NB4 (cell line): Measurements from ENCODE around the gene SAMD4A.
"Not testable (repeated sequence)": the region's sequence is repeated elsewhere in the genome, so short reads cannot be mapped to it uniquely, and the experiment has no call there.

ENCODE experiments used
- DNase-seq: peaks from one replicate; pipeline ENCODE4 v3.0.0; 2010; ENCODE audit warnings: low read depth
- H3K4me3 ChIP-seq: one replicate; pipeline ENCODE4 v1.5.1; 2011; ENCODE audit warnings: mild to moderate bottlenecking, low read depth, low read length, moderate library complexity
- CTCF ChIP-seq: IDR thresholded peaks from one replicate; pipeline ENCODE4 v1.5.1; 2012; ENCODE audit warnings: low read depth, low read length
- MYC ChIP-seq: IDR thresholded peaks from 2 replicates; pipeline ENCODE4 v1.6.1; 2011; ENCODE audit warnings: low read depth, low read length
- POLR2A ChIP-seq: IDR thresholded peaks from 2 replicates; pipeline ENCODE4 v1.6.1; 2011; ENCODE audit warnings: mild to moderate bottlenecking; ENCODE audit not compliant: insufficient read length; ENCODE audit errors: extremely low read depth
- TF ChIP-seq, protein P1 (sequence below): IDR thresholded peaks from 2 replicates; pipeline ENCODE4 v1.6.1; 2011; ENCODE audit warnings: low read depth, low read length

Gene SAMD4A

DNA sequence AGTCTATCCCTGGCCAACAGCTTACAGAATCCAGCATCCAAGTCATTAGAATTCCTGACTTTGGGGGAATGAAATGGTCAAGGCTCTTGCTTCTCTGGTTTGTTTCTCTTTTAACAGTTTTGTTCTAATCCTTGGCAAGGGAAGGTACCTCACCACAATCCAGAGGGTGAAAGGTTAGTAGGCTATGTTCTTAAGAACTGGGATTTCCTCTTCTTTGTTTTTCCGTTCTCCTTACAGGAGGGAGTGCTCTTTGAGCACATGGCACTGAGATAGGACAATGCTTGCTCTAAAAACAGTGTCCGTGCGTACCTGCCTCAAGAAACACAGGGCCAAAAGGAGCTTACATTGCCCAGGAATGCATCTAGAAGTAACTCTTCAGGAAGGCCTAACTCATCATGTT is 179.1 kb downstream of the SAMD4A start:
- TF ChIP-seq POLR2A: no peak
- TF ChIP-seq, protein P1, sequence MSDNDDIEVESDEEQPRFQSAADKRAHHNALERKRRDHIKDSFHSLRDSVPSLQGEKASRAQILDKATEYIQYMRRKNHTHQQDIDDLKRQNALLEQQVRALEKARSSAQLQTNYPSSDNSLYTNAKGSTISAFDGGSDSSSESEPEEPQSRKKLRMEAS: no peak
- TF ChIP-seq CTCF: no peak
- no peak for TF ChIP-seq MYC
- DNase-seq: no peak
- H3K4me3 ChIP-seq: no peak overlapping the region

GRCh38 chr14:54747616-54748015 is 180.7 kb downstream of the SAMD4A start:
- TF ChIP-seq MYC: no peak
- TF ChIP-seq POLR2A: no peak
- TF ChIP-seq, protein P1: no peak
- TF ChIP-seq CTCF: no peak
- DNase-seq: no peak

DNA sequence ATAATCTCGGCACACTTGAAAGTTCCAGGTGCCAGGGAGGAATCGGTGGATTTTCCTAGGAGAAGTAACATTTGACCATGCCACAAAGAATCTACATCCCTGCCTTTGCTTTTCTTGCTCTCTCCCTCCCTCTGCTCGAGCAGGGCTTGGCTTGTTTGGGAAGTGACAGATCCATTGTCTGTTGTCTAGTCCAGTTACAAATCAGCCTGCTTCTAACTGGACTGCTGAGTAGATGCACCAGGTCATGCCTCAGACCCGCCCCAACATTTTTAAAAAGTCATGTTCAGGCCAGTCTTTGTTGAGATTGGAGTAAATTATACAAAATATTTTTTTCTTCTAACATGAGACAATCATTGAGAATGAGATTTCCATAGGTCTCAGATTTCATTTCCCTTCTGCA is 182.3 kb downstream of the SAMD4A start:
- DNase-seq: no peak
- no peak for TF ChIP-seq POLR2A
- TF ChIP-seq MYC: no peak
- no peak for TF ChIP-seq CTCF
- TF ChIP-seq, protein P1: no peak

More at GRCh38 chr14:54747616-54748015, 180.7 kb downstream of the SAMD4A start:
- no peak overlapping the region for H3K4me3 ChIP-seq

DNA sequence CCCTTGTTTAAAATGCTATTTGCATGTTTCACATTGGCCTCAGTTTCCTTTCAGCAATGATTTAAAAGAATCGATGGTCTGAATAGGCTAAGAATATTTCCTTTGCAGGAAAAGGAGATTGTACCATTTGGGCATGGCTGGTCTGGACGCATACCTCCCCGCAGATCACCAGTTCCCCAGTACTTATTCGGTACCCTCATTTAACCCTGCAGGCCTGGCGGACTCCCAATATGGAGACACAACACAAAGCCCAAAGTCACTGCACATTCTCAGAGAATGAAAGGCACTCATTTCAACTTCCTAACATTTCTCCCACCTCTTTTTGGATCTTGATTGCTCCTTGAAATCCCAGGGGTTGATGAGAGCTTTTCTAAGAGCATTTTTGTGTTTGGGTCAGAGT is 182.8 kb downstream of the SAMD4A start:
- DNase-seq: no peak
- TF ChIP-seq MYC (no peak), CTCF (no peak), POLR2A (no peak)
- TF ChIP-seq, protein P1: no peak
- no peak overlapping the region for H3K4me3 ChIP-seq

More for the DNA sequence above, 182.3 kb downstream of the SAMD4A start:
- H3K4me3 ChIP-seq: no peak overlapping the region

DNA sequence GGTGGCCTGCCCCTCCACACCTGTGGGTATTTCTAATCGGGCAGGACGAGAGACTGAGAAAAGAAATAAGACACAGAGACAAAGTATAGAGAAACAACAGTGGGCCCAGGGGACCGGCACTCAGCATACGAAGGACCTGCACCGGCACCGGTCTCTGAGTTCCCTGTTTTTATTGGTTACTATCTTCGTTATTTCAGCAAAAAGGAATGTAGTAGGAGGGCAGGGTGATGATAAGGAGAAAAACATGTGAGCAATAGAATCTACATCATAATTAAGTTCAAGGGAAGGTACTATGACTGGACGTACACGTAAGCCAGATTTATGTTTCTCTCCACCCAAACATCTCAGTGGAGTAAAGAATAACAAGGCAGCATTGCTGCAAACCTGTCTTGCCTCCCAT is 185.7 kb downstream of the SAMD4A start:
- not testable (repeated sequence) for DNase-seq, H3K4me3 ChIP-seq

DNA sequence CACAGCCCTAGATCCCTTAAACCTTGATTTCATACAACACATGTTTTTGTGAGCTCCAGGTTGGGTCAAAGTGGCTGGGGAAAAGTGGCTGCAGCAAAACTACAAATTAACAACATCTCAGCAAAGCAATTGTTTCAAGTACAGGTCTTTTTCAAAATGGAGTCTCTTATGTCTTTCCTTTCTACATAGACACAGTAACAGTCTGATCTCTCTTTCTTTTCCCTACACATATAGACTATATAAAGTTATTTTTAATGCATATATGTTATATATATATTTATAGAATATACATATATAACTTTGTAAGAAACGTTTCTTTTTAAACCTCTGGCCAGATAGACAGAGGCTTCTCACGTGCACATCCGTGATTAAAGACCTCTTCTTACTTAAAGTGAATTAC is 186.5 kb downstream of the SAMD4A start:
- H3K4me3 ChIP-seq, DNase-seq: not testable (repeated sequence)

GRCh38 chr14:54754116-54754622 is 187.2 kb downstream of the SAMD4A start:
- DNase-seq: no peak
- H3K4me3 ChIP-seq: no peak overlapping the region
- TF ChIP-seq POLR2A: no peak
- TF ChIP-seq CTCF: no peak
- TF ChIP-seq, protein P1: no peak
- no peak for TF ChIP-seq MYC
